Liver (tissue), 9 donors: ENCODE results near the gene TMEM120A. TPM values are rescaled to one million over a fixed set of nuclear protein-coding genes. Genes with fewer than 3 reads are reported as not detected.

Source experiments
- DNase-seq: peaks from one replicate; pipeline ENCODE4 v3.0.0-alpha.2; 2017; ENCODE audit warnings: low spot score
- H3K27ac ChIP-seq, 2 donors: one replicate each; pipeline ENCODE4 v1.7.0; 2013; ENCODE audit warnings: inconsistent platforms in 2 of 2, low read length in 2 of 2, control low read depth in 1 of 2, low read depth in 1 of 2, mild to moderate bottlenecking in 1 of 2
- H3K27me3 ChIP-seq, 4 donors: one replicate each; pipeline versions ENCODE4 v1.6.1 to v1.7.0; 2013; ENCODE audit warnings: low read length in 3 of 4, inconsistent platforms in 1 of 4, mild to moderate bottlenecking in 1 of 4, moderate library complexity in 1 of 4; ENCODE audit not compliant: control insufficient read depth in 4 of 4, insufficient read depth in 4 of 4
- H3K36me3 ChIP-seq, 4 donors: one replicate each; pipeline versions ENCODE4 v1.6.1 to v1.7.0; 2013; ENCODE audit warnings: low read length in 3 of 4, mild to moderate bottlenecking in 3 of 4, low read depth in 1 of 4, moderate library complexity in 1 of 4; ENCODE audit not compliant: control insufficient read depth in 4 of 4, insufficient read depth in 3 of 4
- H3K4me1 ChIP-seq, 4 donors: one replicate each; pipeline versions ENCODE4 v1.6.1 to v1.7.0; 2013; ENCODE audit warnings: low read length in 3 of 4, mild to moderate bottlenecking in 3 of 4, moderate library complexity in 1 of 4; ENCODE audit not compliant: control insufficient read depth in 4 of 4, insufficient read depth in 4 of 4
- H3K4me3 ChIP-seq, 3 donors: one replicate each; pipeline versions ENCODE4 v1.6.1 to v1.7.0; 2013; ENCODE audit warnings: low read length in 3 of 3, control low read depth in 1 of 3, low read depth in 1 of 3, mild to moderate bottlenecking in 1 of 3
- H3K9ac ChIP-seq, 2 donors: one replicate each; pipeline ENCODE4 v1.7.0; 2013; ENCODE audit warnings: low read length in 2 of 2, mild to moderate bottlenecking in 2 of 2, moderate library complexity in 2 of 2, control low read depth in 1 of 2, low read depth in 1 of 2
- H3K9me3 ChIP-seq, 4 donors: one replicate each; pipeline versions ENCODE4 v1.6.1 to v1.7.0; 2013; ENCODE audit warnings: low read length in 3 of 4; ENCODE audit not compliant: control insufficient read depth in 4 of 4
- EGR1 ChIP-seq, 2 donors: IDR thresholded peaks; 2 replicates each; pipeline ENCODE4 v1.6.1; 2016 to 2018; ENCODE audit warnings: antibody characterized with exemption in 2 of 2, low read depth in 2 of 2
- FOXA1 ChIP-seq: IDR thresholded peaks from 2 replicates; pipeline ENCODE4 v1.6.1; 2016; ENCODE audit warnings: antibody characterized with exemption
- FOXA2 ChIP-seq: IDR thresholded peaks from 2 replicates; pipeline ENCODE4 v1.6.1; 2016; ENCODE audit warnings: antibody characterized with exemption
- GABPA ChIP-seq, 2 donors: IDR thresholded peaks in 1 of 2; conservative IDR thresholded peaks in 1 of 2; 2 replicates each; pipeline ENCODE4 v1.6.1; 2016; ENCODE audit warnings: antibody characterized with exemption in 2 of 2, mild to moderate bottlenecking in 1 of 2, moderate library complexity in 1 of 2
- HNF4A ChIP-seq, 2 donors: conservative IDR thresholded peaks; 2 replicates each; pipeline ENCODE4 v1.6.1; 2016; ENCODE audit warnings: antibody characterized with exemption in 2 of 2, mild to moderate bottlenecking in 2 of 2
- JUND ChIP-seq, 2 donors: IDR thresholded peaks; 2 replicates each; pipeline ENCODE4 v1.6.1; 2016; ENCODE audit warnings: antibody characterized with exemption in 2 of 2
- NR2F2 ChIP-seq: IDR thresholded peaks from 2 replicates; pipeline ENCODE4 v1.6.1; 2016; ENCODE audit warnings: antibody characterized with exemption
- RAD21 ChIP-seq, 2 donors: IDR thresholded peaks; 2 replicates each; pipeline ENCODE4 v1.6.1; 2016; ENCODE audit warnings: antibody characterized with exemption in 2 of 2, mild to moderate bottlenecking in 2 of 2
- SP1 ChIP-seq: IDR thresholded peaks from 2 replicates; pipeline ENCODE4 v1.6.1; 2018; ENCODE audit warnings: antibody characterized with exemption, mild to moderate bottlenecking
- TAF1 ChIP-seq: conservative IDR thresholded peaks from 2 replicates; pipeline ENCODE4 v1.6.1; 2016; ENCODE audit warnings: antibody characterized with exemption, mild to moderate bottlenecking
- YY1 ChIP-seq: IDR thresholded peaks from 2 replicates; pipeline ENCODE4 v1.6.1; 2016; ENCODE audit warnings: antibody characterized with exemption, mild to moderate bottlenecking
- WGBS: extraction: QIAGEN DNeasy Blood & Tissue Kit; methylation state at CpG from one replicate; pipeline ENCODE4 v1.1.7; 2013; 5-methylcytosine and 5-hydroxymethylcytosine counted together
- polyA plus RNA-seq, 2 donors: library from polyadenylated mRNA; stranded (reverse) in 1 of 2; unstranded in 1 of 2; fragments of 200-250 nt in 1 of 2; fragments of >200 nt in 1 of 2; fragmentation: Nextera tagmentation in 1 of 2; extraction: Ambion mirVana in 1 of 2; gene quantifications; one replicate each; pipeline versions ENCODE4 v1.2.1 to v1.2.3, GENCODE V29; 2013 to 2015
- total RNA-seq, 2 donors: library from RNA; depleted of rRNA; stranded (reverse); fragments of >200 nt; gene quantifications; one replicate each; pipeline ENCODE4 v1.2.3, GENCODE V29; 2014
- TF ChIP-seq, protein P1 (sequence below): IDR thresholded peaks from 2 replicates; pipeline ENCODE4 v1.6.1; 2016; ENCODE audit warnings: antibody characterized with exemption, mild to moderate bottlenecking
- TF ChIP-seq, protein P2 (sequence below): fragments of 150-350 bp; IDR thresholded peaks from 2 replicates; pipeline ENCODE4 v1.5.1; 2017; ENCODE audit warnings: improper control_type of control experiment, low read depth, low read length; ENCODE audit not compliant: missing input control
- TF ChIP-seq, protein P3 (sequence below): IDR thresholded peaks from 2 replicates; pipeline ENCODE4 v1.6.1; 2016; ENCODE audit warnings: antibody characterized with exemption
- TF ChIP-seq, protein P4 (sequence below): IDR thresholded peaks from 2 replicates; pipeline ENCODE4 v1.6.1; 2016; ENCODE audit warnings: antibody characterized with exemption
- donor health status: healthy.
- donor health status: healthy.
- donor health status: healthy.
- donor health status: healthy.
- donor health status: healthy.

The TMEM120A gene
- total and polyA plus RNA-seq, 4 donors = 18.7 to 73.9 (median 32.1) TPM

DNA sequence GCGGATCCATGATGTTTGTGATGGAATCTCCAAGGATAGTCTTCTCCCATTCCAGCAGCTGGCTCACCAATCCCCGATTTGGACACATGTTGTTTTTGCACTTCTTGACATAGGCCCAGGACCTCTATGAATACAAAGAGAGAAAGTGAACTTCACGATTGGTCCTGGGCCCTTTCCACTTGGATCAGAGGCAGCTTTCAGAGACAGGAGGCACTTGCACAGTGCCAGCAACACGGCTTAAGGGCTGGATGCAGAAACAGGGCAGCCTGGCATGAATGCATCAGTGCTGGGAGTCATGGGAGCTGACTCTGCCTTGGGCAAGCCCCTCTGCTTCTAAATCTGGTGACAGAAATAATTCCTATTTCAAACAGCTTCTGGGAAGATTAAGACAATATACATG is 2.1 kb upstream of the TMEM120A start:
- no peak for DNase-seq
- H3K4me1 ChIP-seq = peaks cover 6 to 30% (median 17%) of the 10 kb centered on the region in 4 donors
- H3K27me3 ChIP-seq = no peaks in the 10 kb centered on the region
- no peak overlapping the region for H3K9ac ChIP-seq
- H3K4me3 ChIP-seq = no peak overlapping the region
- H3K9me3 ChIP-seq = no peaks in the 10 kb centered on the region
- no peak overlapping the region for H3K27ac ChIP-seq
- no peak for TF ChIP-seq NR2F2
- no peak for TF ChIP-seq EGR1 (IDR thresholded peaks at IDR 0.05; ENCODE audit: low read depth in 2 of 2)
- no peak for TF ChIP-seq HNF4A (conservative IDR thresholded peaks at IDR 0.05)
- TF ChIP-seq SP1 = no peak
- TF ChIP-seq TAF1 = no peak
- no peak for TF ChIP-seq JUND (IDR thresholded peaks at IDR 0.05)
- no peak for TF ChIP-seq RAD21 (IDR thresholded peaks at IDR 0.05)
- no peak for TF ChIP-seq YY1
- TF ChIP-seq GABPA (IDR thresholded peaks at IDR 0.05 in 1 of 2, conservative IDR thresholded peaks at IDR 0.05 in 1 of 2) = no peak
- no peak for TF ChIP-seq FOXA1
- H3K36me3 ChIP-seq = peaks cover 0 to 9% (median 4%) of the 10 kb centered on the region in 4 donors
- 80% methylated on average over 4 of the region's 4 CpGs for WGBS

DNA sequence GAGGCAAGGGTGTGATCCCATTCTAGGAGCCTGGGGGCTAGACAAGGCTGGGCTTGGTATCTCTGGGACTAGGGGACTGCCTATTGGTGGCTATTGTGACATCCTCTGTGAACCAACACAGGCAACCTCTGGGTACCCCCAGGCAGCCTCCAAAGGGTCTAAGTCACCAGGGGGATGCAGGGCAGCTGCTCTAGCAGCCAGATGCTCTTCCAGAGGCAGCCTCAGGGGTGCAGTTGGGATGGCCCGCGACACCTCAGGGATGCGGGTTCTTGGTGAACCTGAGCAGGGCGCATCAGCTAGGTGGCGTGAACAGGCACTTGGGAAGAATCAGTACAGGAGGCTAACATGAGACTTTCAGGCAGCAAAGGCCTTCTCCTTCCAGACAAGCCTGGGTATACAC is 1.6 kb upstream of the TMEM120A start:
- WGBS = 98% methylated on average over 5 of the region's 5 CpGs
- TF ChIP-seq FOXA2 = no peak
- TF ChIP-seq RAD21 (IDR thresholded peaks at IDR 0.05) = no peak
- TF ChIP-seq, protein P1, sequence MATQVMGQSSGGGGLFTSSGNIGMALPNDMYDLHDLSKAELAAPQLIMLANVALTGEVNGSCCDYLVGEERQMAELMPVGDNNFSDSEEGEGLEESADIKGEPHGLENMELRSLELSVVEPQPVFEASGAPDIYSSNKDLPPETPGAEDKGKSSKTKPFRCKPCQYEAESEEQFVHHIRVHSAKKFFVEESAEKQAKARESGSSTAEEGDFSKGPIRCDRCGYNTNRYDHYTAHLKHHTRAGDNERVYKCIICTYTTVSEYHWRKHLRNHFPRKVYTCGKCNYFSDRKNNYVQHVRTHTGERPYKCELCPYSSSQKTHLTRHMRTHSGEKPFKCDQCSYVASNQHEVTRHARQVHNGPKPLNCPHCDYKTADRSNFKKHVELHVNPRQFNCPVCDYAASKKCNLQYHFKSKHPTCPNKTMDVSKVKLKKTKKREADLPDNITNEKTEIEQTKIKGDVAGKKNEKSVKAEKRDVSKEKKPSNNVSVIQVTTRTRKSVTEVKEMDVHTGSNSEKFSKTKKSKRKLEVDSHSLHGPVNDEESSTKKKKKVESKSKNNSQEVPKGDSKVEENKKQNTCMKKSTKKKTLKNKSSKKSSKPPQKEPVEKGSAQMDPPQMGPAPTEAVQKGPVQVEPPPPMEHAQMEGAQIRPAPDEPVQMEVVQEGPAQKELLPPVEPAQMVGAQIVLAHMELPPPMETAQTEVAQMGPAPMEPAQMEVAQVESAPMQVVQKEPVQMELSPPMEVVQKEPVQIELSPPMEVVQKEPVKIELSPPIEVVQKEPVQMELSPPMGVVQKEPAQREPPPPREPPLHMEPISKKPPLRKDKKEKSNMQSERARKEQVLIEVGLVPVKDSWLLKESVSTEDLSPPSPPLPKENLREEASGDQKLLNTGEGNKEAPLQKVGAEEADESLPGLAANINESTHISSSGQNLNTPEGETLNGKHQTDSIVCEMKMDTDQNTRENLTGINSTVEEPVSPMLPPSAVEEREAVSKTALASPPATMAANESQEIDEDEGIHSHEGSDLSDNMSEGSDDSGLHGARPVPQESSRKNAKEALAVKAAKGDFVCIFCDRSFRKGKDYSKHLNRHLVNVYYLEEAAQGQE = no peak
- TF ChIP-seq, protein P2, sequence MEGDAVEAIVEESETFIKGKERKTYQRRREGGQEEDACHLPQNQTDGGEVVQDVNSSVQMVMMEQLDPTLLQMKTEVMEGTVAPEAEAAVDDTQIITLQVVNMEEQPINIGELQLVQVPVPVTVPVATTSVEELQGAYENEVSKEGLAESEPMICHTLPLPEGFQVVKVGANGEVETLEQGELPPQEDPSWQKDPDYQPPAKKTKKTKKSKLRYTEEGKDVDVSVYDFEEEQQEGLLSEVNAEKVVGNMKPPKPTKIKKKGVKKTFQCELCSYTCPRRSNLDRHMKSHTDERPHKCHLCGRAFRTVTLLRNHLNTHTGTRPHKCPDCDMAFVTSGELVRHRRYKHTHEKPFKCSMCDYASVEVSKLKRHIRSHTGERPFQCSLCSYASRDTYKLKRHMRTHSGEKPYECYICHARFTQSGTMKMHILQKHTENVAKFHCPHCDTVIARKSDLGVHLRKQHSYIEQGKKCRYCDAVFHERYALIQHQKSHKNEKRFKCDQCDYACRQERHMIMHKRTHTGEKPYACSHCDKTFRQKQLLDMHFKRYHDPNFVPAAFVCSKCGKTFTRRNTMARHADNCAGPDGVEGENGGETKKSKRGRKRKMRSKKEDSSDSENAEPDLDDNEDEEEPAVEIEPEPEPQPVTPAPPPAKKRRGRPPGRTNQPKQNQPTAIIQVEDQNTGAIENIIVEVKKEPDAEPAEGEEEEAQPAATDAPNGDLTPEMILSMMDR = no peak
- no peak for TF ChIP-seq SP1
- TF ChIP-seq, protein P3, sequence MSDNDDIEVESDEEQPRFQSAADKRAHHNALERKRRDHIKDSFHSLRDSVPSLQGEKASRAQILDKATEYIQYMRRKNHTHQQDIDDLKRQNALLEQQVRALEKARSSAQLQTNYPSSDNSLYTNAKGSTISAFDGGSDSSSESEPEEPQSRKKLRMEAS = no peak
- no peak for TF ChIP-seq FOXA1
- no peak for TF ChIP-seq EGR1 (IDR thresholded peaks at IDR 0.05; ENCODE audit: low read depth in 2 of 2)
- no peak for TF ChIP-seq YY1
- TF ChIP-seq, protein P4, sequence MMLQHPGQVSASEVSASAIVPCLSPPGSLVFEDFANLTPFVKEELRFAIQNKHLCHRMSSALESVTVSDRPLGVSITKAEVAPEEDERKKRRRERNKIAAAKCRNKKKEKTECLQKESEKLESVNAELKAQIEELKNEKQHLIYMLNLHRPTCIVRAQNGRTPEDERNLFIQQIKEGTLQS = no peak
- peaks cover 8 to 34% (median 17%) of the 10 kb centered on the region in 4 donors for H3K4me1 ChIP-seq

More for the DNA sequence above, 1.6 kb upstream of the TMEM120A start:
- no peaks in the 10 kb centered on the region for H3K27me3 ChIP-seq
- H3K9me3 ChIP-seq = no peaks in the 10 kb centered on the region
- no peak overlapping the region for H3K9ac ChIP-seq
- H3K4me3 ChIP-seq = no peak overlapping the region
- H3K27ac ChIP-seq = no peak overlapping the region
- peaks cover 0 to 8% (median 4%) of the 10 kb centered on the region in 4 donors for H3K36me3 ChIP-seq
- DNase-seq = no peak
